NCI-H2227 (cell line): Measurements from ENCODE around the gene IFIH1.
A peak's percentile ranks its signal among the peaks of the same experiment; 100 is the strongest.

Experiments used
- DNase-seq: peaks from one replicate; lab custom pipeline; 2025; ENCODE audit not compliant: unreplicated experiment; lab: John Stamatoyannopoulos, UW

The IFIH1 gene

DNA sequence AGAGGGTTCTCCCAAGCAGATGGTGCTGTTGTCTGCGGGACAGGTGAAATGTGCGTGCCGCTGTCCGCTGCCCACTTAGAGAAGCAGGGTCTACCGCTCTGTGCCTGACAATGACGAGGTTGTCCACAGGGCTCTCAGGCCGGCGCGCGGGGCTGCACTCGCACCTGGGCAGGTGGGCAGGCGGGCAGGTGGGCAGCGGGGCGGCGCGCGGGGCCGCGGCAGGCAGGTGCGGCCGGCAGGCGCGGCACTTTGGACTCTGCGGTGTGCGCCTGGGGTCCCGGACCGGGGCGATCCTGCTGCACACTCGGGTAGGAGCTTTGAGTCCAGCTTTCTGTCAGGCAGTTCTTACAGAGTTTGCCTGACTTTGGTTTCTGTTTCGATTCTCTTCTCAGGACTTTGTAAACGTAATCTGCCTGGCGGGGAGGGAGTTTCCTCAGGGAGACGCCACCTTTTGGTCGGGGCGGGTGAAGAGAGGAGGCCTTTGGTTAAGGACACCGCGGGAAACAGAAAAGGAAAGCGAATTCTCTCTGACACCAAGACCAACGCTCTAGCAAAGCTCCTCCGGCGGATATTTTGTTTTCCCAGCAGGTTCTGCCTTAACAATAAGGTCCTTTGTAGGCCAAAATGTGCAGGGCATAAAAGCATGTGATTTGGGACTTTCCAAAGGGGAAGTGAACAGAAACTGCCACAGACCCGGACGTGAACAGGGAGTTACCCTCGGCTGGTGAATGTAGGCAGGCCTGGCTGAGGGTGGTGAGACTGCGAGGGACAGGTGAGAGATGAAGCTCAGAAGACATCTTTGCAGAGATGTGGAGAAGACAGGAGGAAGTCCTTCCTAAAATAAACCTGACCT lies at the start of gene IFIH1:
IFIH1 (minus strand) TSS at position 357 of the 853 bp plus-strand sequence. CDS start 377 bp downstream, outside the sequence.
- peak; percentile 80 for DNase-seq

DNA sequence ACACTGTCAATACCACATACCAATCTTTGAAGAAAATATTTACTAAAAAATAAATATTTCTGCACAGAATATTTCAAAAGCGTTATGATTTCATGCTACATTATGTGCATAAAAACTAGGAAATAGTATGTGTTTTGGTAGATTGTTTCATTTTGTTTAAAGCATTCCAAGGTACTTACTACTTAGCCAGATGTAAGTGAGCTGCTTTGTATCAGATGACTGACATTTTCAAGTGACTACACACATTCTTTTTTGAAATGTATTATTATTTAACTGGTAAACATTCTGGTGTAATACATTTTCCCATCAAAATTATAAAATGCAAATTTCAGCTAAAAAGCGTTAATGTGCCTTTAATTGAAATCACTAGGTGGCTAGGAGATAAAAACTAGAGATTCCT lies 46.9 kb upstream of the IFIH1 start:
- no peak for DNase-seq

DNA sequence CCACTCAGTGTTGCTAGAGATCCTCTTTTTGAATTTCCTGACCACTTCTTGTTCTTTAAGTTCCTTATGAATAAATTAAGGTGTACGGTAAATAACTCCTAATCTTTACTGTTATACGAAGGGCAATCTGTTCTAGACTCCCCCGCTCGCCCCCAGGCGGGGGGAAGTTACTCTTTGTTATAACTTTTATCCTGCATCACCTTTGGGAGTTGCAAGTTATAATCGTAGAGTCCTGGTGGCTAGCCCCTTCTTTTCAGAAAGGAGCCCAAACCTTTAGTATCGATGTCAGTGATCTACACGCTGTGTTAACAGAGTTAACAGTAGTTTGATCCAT lies 26.1 kb upstream of the IFIH1 start:
- DNase-seq, result peak; percentile 57

DNA sequence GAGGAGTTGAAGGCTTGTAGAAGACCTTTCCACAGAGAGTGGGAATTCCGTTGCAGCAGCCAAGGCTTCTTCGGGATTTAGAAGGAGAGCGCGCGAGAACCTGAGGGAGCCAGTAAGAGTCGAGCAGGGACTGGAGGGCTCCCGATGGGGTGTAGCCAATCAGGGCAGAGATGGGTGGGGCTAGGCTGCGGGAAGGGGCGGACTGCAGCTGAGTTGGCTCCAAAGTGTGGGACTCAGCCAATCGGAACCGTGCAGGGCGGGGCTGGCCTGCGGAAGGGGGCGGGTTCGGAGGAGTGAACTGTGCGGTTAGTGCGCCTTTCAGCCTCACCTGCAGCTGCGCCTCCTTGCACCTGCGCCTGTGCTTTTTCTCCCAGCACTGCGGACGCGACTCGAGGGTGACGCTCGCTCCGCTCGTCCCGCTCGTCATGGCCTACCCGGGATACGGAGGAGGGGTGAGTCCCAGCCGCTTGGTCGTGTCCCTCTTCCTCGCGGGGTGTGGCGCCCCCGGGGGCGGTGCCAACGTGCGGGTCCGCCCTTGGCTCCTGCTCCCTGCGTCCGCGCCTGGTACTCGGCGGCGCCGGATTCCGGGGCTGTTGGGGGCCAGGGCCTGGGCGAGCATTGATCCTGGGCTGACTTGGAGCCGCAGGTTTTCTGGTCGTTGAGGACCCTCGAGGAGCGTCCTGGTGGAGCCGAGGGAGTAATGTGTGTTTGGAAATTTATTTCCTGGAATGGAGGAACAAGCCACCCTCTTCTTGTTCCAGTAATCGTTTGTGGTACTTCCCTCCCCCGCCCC lies 25.5 kb upstream of the IFIH1 start, which contains the start of gene GCA:
GCA (plus strand) TSS at position 309 of the 793 bp plus-strand sequence; CDS start at position 426, 117 bp downstream.
- DNase-seq, result peak; percentile 99

DNA sequence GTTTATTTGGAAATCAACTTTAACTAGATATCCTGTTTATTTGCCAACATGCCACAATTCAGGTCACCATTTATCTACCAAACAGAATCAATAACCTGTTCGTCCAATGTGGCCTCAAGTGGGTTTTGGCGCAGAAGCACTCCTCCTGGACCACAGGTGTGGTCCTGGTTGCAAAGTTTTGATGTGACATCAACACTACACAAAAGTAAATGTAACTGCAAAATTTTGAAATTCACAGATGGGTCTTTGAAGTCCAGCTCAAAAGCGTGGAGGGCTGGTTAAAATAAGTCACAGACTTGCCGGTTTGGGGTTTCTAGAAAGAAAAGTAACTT lies 25.0 kb upstream of the IFIH1 start:
- DNase-seq, result no peak

DNA sequence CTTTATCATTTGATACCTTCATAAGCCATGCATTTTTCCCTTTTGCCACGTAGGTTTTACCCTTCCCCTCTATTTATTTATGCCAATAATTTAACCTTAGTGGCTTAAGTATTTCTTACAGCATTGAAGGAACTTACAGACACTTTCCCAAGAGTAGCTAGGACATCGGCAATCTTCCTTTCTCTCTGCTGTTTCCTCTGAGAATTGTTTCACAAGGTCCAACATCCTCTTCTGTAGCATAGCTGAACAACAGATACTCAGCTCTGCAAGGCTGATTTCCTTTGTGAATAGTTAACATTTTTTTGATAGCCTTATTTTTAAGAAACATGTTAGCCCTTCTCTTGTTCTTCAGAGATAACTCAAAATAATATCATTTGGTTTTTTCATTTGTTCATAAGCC lies 24.4 kb upstream of the IFIH1 start:
- no peak for DNase-seq

DNA sequence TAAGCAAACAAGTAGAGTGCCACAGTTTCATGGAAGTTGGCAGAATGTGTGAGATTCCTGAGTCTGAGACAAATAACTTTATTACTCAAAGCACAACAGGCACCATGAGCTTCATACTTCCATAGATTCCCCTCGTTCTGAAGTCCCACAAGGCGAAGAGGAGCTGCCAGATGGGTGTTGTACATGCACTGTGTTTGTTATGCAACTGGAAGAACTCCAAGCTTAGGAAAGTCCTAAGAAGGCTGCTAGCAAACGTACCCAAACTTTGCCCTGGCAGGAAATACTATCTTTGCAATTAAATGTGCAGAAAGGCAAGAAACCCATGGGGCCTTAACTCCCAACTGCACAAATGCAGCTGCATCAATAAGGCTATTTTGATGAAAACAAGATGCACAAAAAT lies 23.8 kb upstream of the IFIH1 start:
- DNase-seq, result no peak

DNA sequence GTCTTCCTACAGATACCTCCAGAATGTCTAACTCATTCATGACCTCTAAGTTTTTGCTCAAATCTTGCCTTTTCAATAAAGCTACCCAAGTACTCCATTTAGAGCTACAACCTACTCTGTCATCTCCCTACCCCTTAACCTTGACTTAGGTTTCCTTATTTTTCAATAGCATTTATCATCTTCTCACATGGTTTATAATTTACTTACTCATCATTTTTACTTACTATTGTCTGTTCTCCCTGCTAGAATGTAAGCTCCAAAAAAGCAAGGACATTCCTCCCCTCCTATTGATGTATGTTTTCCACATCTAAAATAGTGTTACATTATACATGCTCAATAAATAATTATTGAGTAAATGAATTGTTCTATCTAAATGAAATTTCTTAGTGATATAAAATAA lies 22.3 kb upstream of the IFIH1 start:
- no peak for DNase-seq

DNA sequence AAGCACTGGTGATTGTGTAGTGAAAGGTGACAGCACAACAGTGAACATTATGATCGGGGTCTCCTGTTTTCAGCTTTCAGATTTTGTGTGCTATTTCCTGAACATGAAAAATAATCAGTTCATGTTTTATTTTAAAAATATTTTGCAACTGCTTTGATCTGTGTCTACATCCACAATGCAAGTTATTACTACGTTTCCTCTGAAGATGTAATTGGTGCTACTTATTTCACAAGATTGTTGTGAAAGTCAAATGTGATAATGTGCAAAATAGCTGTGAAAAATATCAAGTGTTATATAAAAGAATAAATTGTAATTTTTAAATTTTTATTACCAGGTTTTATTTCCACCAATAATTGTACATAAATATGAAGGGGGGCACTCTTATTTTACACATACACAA lies 19.4 kb upstream of the IFIH1 start:
- no peak for DNase-seq

DNA sequence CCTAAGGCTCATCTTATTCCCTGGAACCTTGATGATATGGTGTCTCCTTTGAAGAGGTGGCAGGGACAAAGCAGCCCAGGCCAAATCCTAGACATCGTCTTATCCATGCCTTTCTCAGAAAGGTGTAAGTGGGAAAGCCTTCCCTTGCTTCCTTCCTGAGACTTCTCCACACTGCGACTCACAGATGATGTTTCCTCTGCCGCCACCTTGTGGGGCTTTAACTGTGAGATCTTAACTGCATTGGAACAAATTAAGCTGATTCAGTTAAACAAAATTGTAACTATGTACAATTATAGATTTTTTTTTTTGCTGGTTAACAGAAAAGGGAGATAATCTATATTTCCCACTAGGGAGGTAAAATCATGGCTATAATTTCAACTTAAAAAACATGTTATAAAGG lies 15.5 kb upstream of the IFIH1 start:
- DNase-seq, result no peak

DNA sequence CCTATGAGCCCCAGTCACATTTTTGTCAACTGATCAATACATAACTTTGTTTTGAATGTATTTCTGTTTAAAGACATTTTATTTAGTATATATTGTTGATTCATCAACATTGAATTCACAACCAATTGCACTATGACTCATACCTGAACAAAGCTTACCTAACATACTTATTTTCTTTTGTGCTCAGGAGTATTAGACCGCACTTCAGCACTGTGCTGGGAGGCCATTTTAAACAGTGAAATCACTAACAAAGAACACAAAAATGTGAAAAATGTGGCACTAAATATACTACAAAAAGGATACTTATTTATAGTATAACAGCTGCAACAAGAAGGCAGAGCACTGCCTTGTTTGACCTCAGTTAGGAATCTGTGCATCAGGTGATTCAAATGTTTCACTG lies 12.4 kb upstream of the IFIH1 start:
- DNase-seq, result no peak

DNA sequence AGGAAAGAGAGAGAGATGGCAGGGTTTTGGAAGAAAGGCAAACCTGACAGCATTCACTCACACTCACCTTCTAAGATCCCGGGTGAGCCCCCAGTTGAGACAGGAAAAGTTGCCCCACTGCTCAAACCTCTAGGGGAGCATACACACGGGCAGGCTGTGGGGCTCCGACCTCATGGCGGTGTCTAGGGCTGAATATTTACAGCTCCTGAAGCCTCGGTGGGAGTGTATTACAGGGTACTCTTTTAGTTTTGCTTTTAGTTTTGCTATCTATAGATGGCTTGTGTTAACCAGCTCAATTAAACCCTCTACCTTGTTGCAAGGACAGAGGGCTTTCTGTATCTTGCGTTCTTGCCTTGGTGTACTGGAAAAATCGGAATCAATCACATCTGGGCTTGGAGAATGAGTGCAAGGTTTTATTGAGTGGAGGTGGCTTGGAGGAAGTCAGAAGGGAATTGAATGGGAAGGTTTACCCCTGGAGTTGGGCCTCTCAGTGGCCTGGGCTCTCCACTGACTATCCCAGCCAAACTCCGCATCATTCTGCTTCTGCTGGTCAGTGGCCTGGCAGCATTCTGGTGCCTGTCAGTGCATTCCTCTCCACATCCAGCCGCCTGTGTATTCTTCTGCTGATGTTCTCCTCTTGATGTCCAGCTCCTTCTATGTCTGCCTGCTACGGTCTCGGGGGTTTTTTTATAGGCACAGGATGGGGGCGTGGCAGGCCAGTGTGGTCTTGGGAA lies 10.1 kb upstream of the IFIH1 start:
- no peak for DNase-seq

DNA sequence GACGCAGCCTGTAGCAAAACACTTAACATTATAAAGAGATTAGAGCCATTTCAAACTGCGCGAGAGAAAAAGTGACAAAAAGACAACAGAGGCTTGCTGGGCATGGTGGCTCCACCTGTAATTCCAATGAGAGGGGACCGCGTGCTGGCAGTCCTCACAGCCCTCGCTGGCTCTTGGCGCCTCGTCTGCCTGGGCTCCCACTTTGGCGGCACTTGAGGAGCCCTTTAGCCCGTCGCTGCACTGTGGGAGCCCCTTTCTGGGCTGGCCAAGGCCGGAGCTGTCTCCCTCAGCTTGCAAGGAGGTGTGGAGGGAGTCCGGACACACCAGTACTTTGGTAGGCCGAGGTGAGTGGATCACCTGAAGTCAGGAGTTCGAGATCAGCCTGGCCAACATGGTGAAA lies 9.3 kb upstream of the IFIH1 start:
- no peak for DNase-seq

DNA sequence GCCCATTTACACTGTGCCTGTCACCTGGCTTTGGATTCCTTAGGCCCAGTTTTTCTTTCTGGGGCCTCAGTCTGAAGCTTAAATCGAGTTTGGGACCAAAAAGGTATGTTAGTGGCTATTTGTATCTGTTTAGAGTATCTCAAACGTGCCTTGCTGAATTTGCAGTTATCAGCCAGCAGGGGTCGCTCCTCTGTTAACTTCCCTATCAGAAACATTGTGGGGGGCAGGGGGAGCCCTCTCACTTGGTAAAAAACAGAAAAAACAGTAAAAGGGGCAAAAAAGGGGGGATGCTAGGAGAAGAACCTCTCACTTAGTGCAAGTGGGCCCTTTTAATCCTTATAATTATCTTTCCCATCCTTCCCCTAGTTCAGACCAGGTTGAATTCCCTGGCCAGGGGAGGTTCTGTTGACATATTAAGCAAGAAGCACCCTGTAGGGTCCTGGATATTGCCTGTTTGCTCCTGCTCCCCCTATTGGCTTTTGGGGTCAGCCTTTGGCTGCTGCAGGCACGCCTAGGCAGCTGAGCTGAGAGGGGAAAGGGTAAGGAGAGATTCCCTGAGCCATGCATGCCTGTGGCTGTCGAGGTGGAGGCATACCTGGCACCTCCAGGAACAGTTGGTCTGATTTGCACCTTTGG lies 8.8 kb upstream of the IFIH1 start:
- DNase-seq, result no peak

DNA sequence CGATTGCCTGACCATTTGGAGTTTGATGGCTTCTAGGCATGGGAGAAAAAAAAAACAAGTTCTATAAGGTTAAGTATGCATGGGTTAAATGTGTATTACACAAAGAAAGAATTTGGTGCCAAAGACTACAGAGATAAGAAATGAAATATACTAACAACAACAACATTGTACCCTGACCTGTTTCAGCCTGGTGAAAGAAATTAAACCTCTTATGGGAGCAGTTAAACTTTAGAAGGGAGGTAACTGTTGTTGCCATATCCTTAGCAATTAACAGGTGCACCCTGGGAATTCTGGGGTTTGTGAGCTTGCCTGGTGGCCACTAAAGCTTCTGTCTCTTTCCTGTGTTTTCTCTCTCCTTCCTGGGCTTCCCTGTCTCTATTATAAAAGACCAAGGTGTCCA lies 6.5 kb upstream of the IFIH1 start:
- no peak for DNase-seq

DNA sequence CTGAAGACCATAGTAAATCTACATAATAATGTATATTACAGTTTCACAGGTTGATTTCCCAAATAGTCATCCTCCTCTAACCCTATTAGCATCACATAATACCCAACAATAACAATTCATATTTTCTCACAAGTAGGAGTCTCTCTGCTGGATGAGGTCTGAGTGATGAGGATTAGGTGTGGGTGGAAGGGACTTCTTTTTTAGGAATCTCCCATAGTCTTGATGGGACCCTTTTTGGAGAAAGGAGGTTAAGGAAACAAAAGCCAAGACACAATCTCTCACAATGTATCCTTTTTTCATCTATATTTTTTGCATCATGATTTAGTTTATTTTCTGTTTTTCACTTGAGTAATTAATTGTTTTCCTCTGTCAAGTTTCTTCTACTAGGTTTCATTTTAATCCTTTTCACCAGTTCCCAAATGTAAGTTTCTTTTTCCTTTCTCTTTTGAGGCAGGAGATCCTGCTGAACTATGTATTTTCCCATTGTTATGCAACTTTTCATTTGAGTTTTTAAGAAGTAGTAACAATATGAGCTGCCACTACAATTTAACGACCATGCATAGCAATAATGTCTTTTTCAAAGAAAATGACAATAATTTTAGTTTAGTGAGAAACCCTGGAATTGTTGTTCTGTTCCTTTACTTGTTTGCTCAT lies 2.5 kb upstream of the IFIH1 start:
- no peak for DNase-seq

DNA sequence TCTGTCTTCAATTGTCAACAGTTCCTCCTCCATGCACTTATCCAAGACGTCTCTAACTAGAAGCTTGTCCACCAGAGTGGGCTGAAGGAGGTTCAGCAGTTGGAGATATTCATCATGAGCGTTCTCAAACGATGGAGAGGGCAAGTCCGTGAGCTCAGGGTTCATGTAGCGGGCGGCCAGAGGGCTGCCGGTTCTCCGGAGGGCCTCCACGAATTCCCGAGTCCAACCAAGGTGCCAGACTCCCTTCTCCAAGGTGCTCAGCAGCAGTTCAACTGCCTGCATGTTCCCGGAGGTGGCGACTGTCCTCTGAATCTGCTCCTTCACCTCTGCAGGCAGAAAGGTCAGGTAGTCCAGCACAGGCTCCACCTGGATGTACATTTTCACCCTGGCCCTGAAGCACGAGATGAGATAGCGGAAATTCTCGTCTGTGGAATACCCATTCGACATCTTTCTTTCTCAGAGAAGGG lies 590 bp downstream of the IFIH1 start:
- no peak for DNase-seq

DNA sequence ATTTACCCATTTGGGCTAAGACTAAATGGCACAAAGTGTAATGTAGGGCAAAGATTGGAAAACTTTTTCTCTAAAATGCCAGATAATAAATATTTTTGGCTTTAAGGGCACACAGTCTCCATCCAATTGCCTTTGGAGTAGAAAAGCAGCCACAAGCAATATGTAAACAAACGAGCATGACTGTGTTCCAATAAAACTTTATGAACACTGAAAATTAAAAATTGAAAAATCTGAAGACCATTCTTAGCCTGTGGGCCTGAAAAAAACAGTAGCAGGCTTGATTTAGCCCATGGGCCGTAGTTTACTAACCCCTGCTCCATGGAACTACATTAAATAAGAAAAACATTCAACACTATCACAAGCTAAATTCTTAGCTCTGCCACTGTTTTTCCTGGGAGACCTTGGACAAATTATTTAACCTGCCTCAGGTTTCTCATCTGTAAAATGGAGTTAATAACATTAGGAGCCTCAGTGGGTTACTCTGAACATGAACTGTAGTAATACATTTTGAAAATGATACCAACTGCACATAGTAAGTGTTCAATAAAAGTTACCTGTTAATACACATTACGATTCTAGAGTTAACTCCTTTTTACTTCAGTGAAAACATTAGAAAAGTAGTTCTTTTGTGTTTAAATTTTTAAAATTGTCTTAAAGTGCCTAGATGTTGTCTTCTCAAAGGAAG lies 1.3 kb downstream of the IFIH1 start:
- no peak for DNase-seq

DNA sequence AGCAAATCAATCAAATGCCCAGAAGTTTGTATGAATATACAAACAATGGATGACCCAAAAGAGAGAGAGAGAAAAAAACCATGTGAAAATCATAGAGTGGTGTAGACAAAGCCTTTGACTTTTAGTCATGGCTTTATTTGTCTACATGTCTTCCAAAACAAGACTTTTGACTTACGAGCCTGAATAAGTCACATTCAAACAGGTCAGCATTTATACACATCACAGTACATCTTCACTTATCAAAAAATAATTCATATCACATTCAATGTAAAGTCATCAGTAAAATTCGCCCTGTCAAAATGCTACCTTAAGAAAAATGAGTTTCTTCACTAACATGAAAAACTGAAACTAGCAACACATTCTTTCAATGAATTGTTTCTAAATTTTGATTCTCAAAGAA lies 1.9 kb downstream of the IFIH1 start:
- DNase-seq, result no peak

DNA sequence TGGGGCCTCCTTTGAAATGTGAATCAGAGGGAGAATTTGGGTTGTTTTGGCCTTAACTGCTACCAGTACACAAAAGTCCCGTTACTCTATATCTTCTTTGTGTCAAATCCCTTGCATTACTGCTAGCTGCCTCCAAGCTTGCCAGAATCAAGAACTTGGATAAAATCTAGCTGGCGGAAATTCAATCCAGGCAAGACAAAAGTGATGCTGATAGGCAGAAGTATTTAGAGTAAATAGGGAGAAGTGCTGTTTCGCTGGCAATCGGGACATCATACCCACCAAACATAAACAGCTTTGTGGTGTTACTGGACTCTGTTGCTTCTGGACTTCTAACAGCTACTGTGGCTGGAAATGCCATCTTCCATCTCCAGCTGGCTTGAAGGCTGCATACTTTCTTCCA lies 2.5 kb downstream of the IFIH1 start:
- DNase-seq, result no peak
